NCI-H1417 (cell line): ENCODE results near the gene MNAT1.

Experiments used
- DNase-seq, 3 experiments: peaks; one replicate each; lab custom pipeline; 2025; lab: John Stamatoyannopoulos, UW

MNAT1 gene

GRCh38 chr14:60968099-60968498 is 233.5 kb downstream of the MNAT1 start:
- peak in 1 of 3 experiments; percentile 19 for DNase-seq

- DNase-seq = peak in 1 of 3 experiments; percentile 8
Measured at GRCh38 chr14:60968671-60969070, 234.1 kb downstream of the MNAT1 start.

- no peak for DNase-seq
Measured at GRCh38 chr14:60970146-60970545, 235.6 kb downstream of the MNAT1 start.

GRCh38 chr14:60971271-60971670 is 236.7 kb downstream of the MNAT1 start:
- no peak for DNase-seq

GRCh38 chr14:60972295-60972694 is 237.7 kb downstream of the MNAT1 start:
- DNase-seq = no peak

GRCh38 chr14:60973070-60973469 is 238.5 kb downstream of the MNAT1 start:
- no peak for DNase-seq

GRCh38 chr14:60974090-60974651 is 239.6 kb downstream of the MNAT1 start:
- DNase-seq = peak in 2 of 3 experiments; percentile 9 to 13

GRCh38 chr14:60975551-60975950 is 241.0 kb downstream of the MNAT1 start:
- peak in 1 of 3 experiments; percentile 83 for DNase-seq

- no peak for DNase-seq
Measured at GRCh38 chr14:60977847-60978246, 243.3 kb downstream of the MNAT1 start.

GRCh38 chr14:60980811-60981632 is 246.5 kb downstream of the MNAT1 start, which contains the start of the genes SLC38A6 and TRMT5:
SLC38A6 (plus strand) TSS chr14:60981245; CDS start chr14:60981278, 33 bp downstream.
TRMT5 (minus strand) TSS chr14:60981079; CDS start chr14:60980973, 106 bp downstream.
- peak; percentile 94 to 97 (median 96) for DNase-seq

- peak in 2 of 3 experiments; percentile 34 to 74 for DNase-seq
Measured at GRCh38 chr14:60981633-60982455, 247.3 kb downstream of the MNAT1 start.

- DNase-seq = no peak
Measured at GRCh38 chr14:60984196-60984595, 249.6 kb downstream of the MNAT1 start.

GRCh38 chr14:60986500-60986899 is 251.9 kb downstream of the MNAT1 start:
- no peak for DNase-seq

- no peak for DNase-seq
Measured at GRCh38 chr14:60989599-60989998, 255.0 kb downstream of the MNAT1 start.

GRCh38 chr14:60998617-60999016 is 264.1 kb downstream of the MNAT1 start:
- DNase-seq = no peak

GRCh38 chr14:60999536-60999935 is 265.0 kb downstream of the MNAT1 start:
- DNase-seq = no peak

GRCh38 chr14:61003571-61003970 is 269.0 kb downstream of the MNAT1 start:
- DNase-seq = no peak

- DNase-seq = no peak
Measured at GRCh38 chr14:61019537-61019936, 285.0 kb downstream of the MNAT1 start.
